K562 (cell line): ENCODE measurements around the gene IRF8. TPM values are rescaled to one million over a fixed set of nuclear protein-coding genes. Genes with fewer than 3 reads are reported as not detected.

ENCODE experiments used
- ATAC-seq: fragments of 200-7000 bp; cut with Tn5 transposase; 3 replicates; pipeline ENCODE4 v1.9.1; 2020; ENCODE audit warnings: moderate library complexity
- BruUV-seq: library from RNA; stranded (reverse); fragments of 400-500 nt; replicated peaks from 2 replicates; lab custom pipeline; 2021; lab: Mats Ljungman, UMichigan
- CTCF ChIA-PET: fragments of 300-600 bp; formaldehyde crosslinking; extraction: SDS; loops from one replicate; lab custom pipeline; 2021; ENCODE audit warnings: low intra/inter-chr PET ratio; lab: Yijun Ruan, JAX
- POLR2A ChIA-PET: fragments of 300-600, 350-650 bp; sonication (Branson Sonifier 250); formaldehyde crosslinking; extraction: SDS; loops from one replicate; lab custom pipeline; 2021; ENCODE audit warnings: antibody characterized with exemption, inconsistent platforms; lab: Yijun Ruan, JAX
- DNase-seq, 4 experiments: peaks; one replicate each; pipeline versions ENCODE4 v3.0.0 to v3.0.0-alpha.2; 2011 to 2018; ENCODE audit warnings: low spot score in 3 of 4, mixed read lengths in 3 of 4; ENCODE audit errors: extremely low read depth in 1 of 4
- FAIRE-seq: peaks from 2 replicates; lab custom pipeline; 2011; peaks lifted over from hg19 to GRCh38; lab: Jason Lieb, UNC
- H2AFZ ChIP-seq: 2 replicates; pipeline ENCODE4 v1.6.0; 2011; ENCODE audit warnings: low read depth, low read length, control low read depth, inconsistent platforms
- H3K27ac ChIP-seq: fragments of 200-600 bp; 3 replicates; pipeline ENCODE4 v1.8.0; 2011; ENCODE audit warnings: low read depth, mild to moderate bottlenecking, control low read depth, inconsistent platforms, low read length, moderate library complexity, mixed read lengths; ENCODE audit errors: extremely low read depth
- H3K27me3 ChIP-seq, 2 experiments: fragments of 300-600 bp in 1 of 2; 2 replicates in 1 of 2; 3 replicates in 1 of 2; pipeline versions ENCODE4 v1.6.0 to v1.8.0; 2011; ENCODE audit warnings: inconsistent platforms in 2 of 2, low read length in 2 of 2, mild to moderate bottlenecking in 1 of 2, mixed read lengths in 1 of 2, moderate library complexity in 1 of 2; ENCODE audit not compliant: control insufficient read depth in 2 of 2, insufficient read depth in 2 of 2
- H3K36me3 ChIP-seq: fragments of 300-600 bp; 3 replicates; pipeline ENCODE4 v1.8.0; 2011; ENCODE audit warnings: mild to moderate bottlenecking, low read length, inconsistent platforms; ENCODE audit not compliant: control insufficient read depth, insufficient read depth
- H3K4me1 ChIP-seq, 2 experiments: fragments of 200-600 bp in 1 of 2; replicated peaks in 1 of 2; 2 replicates in 1 of 2; 3 replicates in 1 of 2; pipeline versions ENCODE4 v1.5.1 to v1.8.0; 2011; ENCODE audit warnings: inconsistent platforms in 2 of 2, low read length in 2 of 2, mild to moderate bottlenecking in 1 of 2, mixed read lengths in 1 of 2, moderate library complexity in 1 of 2; ENCODE audit not compliant: control insufficient read depth in 2 of 2, insufficient read depth in 2 of 2
- H3K4me2 ChIP-seq: 2 replicates; pipeline ENCODE4 v1.6.1; 2011; ENCODE audit warnings: low read length, control low read depth, inconsistent platforms, mixed read lengths; ENCODE audit not compliant: insufficient read depth
- H3K4me3 ChIP-seq: fragments of 200-600 bp; sonication (generic), shearing (Covaris generic); 2 replicates; pipeline ENCODE4 v1.5.1; 2016; ENCODE audit warnings: control low read depth, inconsistent platforms
- H3K79me2 ChIP-seq: fragments of 200-600 bp; 3 replicates; pipeline ENCODE4 v1.8.0; 2011; ENCODE audit warnings: low read length, inconsistent platforms; ENCODE audit not compliant: control insufficient read depth, insufficient read depth
- H3K9ac ChIP-seq, 2 experiments: 2 replicates each; pipeline versions ENCODE4 v1.6.0 to v1.6.1; 2011; ENCODE audit warnings: low read depth in 2 of 2, low read length in 2 of 2, control low read depth in 1 of 2, inconsistent platforms in 1 of 2, mild to moderate bottlenecking in 1 of 2, mixed read lengths in 1 of 2; ENCODE audit not compliant: insufficient read depth in 1 of 2
- H3K9me1 ChIP-seq: one replicate; pipeline ENCODE4 v1.6.0; 2011; ENCODE audit warnings: inconsistent platforms, mild to moderate bottlenecking, low read length, moderate library complexity; ENCODE audit not compliant: control insufficient read depth, insufficient read depth
- H3K9me3 ChIP-seq: replicated peaks from 2 replicates; pipeline ENCODE4 v1.5.1; 2011; ENCODE audit warnings: low read depth, low read length, inconsistent platforms; ENCODE audit not compliant: control insufficient read depth, insufficient read depth
- H4K20me1 ChIP-seq: replicated peaks from 2 replicates; pipeline ENCODE4 v1.6.1; 2011; ENCODE audit warnings: low read length, inconsistent platforms, mixed read lengths; ENCODE audit not compliant: control insufficient read depth, insufficient read depth
- ETV6 ChIP-seq, 3 experiments: fragments of 150-350 bp in 1 of 3; sonication (generic) in 1 of 3; formaldehyde crosslinking in 1 of 3; IDR thresholded peaks; 2 replicates each; pipeline versions ENCODE4 v1.6.1 to v1.8.0; 2014 to 2022; ENCODE audit warnings: borderline replicate concordance in 2 of 3, low read depth in 2 of 3, antibody characterized with exemption in 1 of 3, low read length in 1 of 3, mild to moderate bottlenecking in 1 of 3, missing genetic modification reagents in 1 of 3
- MAFF ChIP-seq: IDR thresholded peaks from 2 replicates; pipeline ENCODE4 v1.6.1; 2012; ENCODE audit warnings: low read length, improper control_type of control experiment
- MAFG ChIP-seq: fragments of 450-650 bp; conservative IDR thresholded peaks from 2 replicates; pipeline ENCODE4 v1.6.1; 2016; ENCODE audit warnings: missing genetic modification characterization, missing compliant biosample characterization
- MYBL2 ChIP-seq, 2 experiments: fragments of 450-650 bp in 1 of 2; sonication (generic) in 1 of 2; formaldehyde crosslinking in 1 of 2; IDR thresholded peaks; 2 replicates each; pipeline versions ENCODE4 v1.6.1 to v1.8.1; 2017 to 2022; ENCODE audit warnings: borderline replicate concordance in 1 of 2, inconsistent platforms in 1 of 2, low read depth in 1 of 2, mild to moderate bottlenecking in 1 of 2, missing genetic modification reagents in 1 of 2, moderate library complexity in 1 of 2
- NFATC3 ChIP-seq: fragments of 450-650 bp; IDR thresholded peaks from 2 replicates; pipeline ENCODE4 v1.6.1; 2017; ENCODE audit warnings: mild to moderate bottlenecking
- NR2C1 ChIP-seq, 2 experiments: fragments of 450-650 bp; IDR thresholded peaks; 2 replicates each; pipeline ENCODE4 v1.6.1; 2017; ENCODE audit warnings: mild to moderate bottlenecking in 2 of 2, antibody characterized with exemption in 1 of 2, inconsistent platforms in 1 of 2, missing compliant biosample characterization in 1 of 2, missing genetic modification characterization in 1 of 2
- PHF20 ChIP-seq: fragments of 450-650 bp; IDR thresholded peaks from 2 replicates; pipeline ENCODE4 v1.6.1; 2018; ENCODE audit not compliant: partially characterized antibody
- RREB1 ChIP-seq: fragments of 250-450 bp; sonication (Bioruptor Pico); IDR thresholded peaks from 2 replicates; pipeline ENCODE4 v1.4.0; 2020
- SRSF9 ChIP-seq: fragments of 200-400 bp; formaldehyde crosslinking; IDR thresholded peaks from 2 replicates; pipeline ENCODE4 v1.6.1; 2017; ENCODE audit warnings: low read depth, low read length, borderline replicate concordance
- ZBTB17 ChIP-seq: fragments of 450-650 bp; formaldehyde crosslinking; IDR thresholded peaks from 2 replicates; pipeline ENCODE4 v1.4.0; 2020; ENCODE audit warnings: mild to moderate bottlenecking
- ZNF133 ChIP-seq: fragments of 250-450 bp; sonication (Bioruptor Pico); IDR thresholded peaks from 2 replicates; pipeline ENCODE4 v1.4.0; 2020; ENCODE audit warnings: mild to moderate bottlenecking
- ZNF165 ChIP-seq: fragments of 250-450 bp; sonication (Bioruptor Pico); IDR thresholded peaks from 2 replicates; pipeline ENCODE4 v1.4.0; 2020; ENCODE audit warnings: borderline replicate concordance
- ZNF253 ChIP-seq: fragments of 250-450 bp; sonication (Bioruptor Pico); conservative IDR thresholded peaks from 2 replicates; pipeline ENCODE4 v1.6.1; 2021; ENCODE audit warnings: mild to moderate bottlenecking
- ZSCAN29 ChIP-seq: fragments of 450-650 bp; IDR thresholded peaks from 2 replicates; pipeline ENCODE4 v1.6.1; 2017
- WGBS: fragments of 100-300 bp; shearing (Covaris generic); methylation state at CpG from one replicate; pipeline ENCODE4 v1.1.6; 2016; ENCODE audit warnings: low coverage, mixed read lengths; ENCODE audit not compliant: insufficient coverage; ENCODE audit errors: missing lambda C conversion rate; 5-methylcytosine and 5-hydroxymethylcytosine counted together
- in situ Hi-C: fragments of 300-500 bp; cut with MboI; formaldehyde crosslinking; loops from 4 replicates; pipeline ENCODE4 v1.15.0; 2018; ENCODE audit warnings: inconsistent platforms, mixed read lengths
- intact Hi-C: fragments of 100-400 bp; cut with micrococcal nuclease; formaldehyde crosslinking; loops from 2 replicates; pipeline ENCODE4 v1.14.2; 2022
- polyA plus RNA-seq, 8 experiments: library from polyadenylated mRNA; depleted of rRNA in 4 of 8; stranded (reverse) in 5 of 8; unstranded in 3 of 8; fragments of >200 nt; fragmentation: Nextera tagmentation in 2 of 8; fragmentation: Illumina TruSeq in 1 of 8; extraction: Ambion mirVana in 2 of 8; extraction: Trizol in 1 of 8; gene quantifications; 2 replicates each; pipeline versions ENCODE4 v1.2.1 to v1.2.3, GENCODE V29; 2011 to 2014; ENCODE audit warnings: inconsistent platforms in 1 of 8, missing spikeins in 1 of 8
- total RNA-seq, 7 experiments: library from RNA; depleted of rRNA in 6 of 7; stranded (reverse); fragments of >200 nt in 6 of 7; fragmentation: Illumina TruSeq in 2 of 7; extraction: Trizol in 2 of 7; gene quantifications; 2 replicates each; pipeline versions ENCODE4 v1.2.1 to v1.2.3, GENCODE V29; 2011 to 2021; ENCODE audit warnings: low replicate concordance in 1 of 7
- TF ChIP-seq, protein P1 (sequence below): sonication (generic); formaldehyde crosslinking; IDR thresholded peaks from 2 replicates; pipeline ENCODE4 v1.9.0; 2022; ENCODE audit warnings: mild to moderate bottlenecking, missing genetic modification reagents

The IRF8 gene
- total and polyA plus RNA-seq, 9 of the 15 experiments (the other 6 are each of a cell fraction or from before 2014, with no cell fraction given), result 0.01 to 0.98 TPM; not detected in 7

DNA sequence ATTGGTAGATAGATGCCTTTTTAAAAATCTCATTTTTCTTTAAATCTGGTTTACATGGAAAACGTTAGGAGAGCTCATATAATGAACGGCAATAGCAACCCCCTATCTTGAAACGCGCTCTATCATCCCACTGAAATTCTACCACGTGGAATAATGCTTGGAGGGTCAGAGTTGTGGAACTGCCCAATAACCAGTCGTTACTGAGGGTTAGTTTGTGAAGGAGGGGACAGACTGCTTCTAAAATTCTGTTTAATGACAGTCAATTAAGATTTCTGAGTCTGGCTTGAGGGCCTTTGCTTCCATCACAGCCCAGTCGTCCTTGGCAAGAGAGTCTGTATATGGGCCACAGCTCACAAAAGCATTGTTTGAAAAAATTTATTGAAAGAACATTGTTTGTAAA lies 482 bp downstream of the IRF8 start (continued):
- TF ChIP-seq MAFG (tag) (no peak), PHF20 (no peak), ZSCAN29 (no peak), ZNF253 (CRISPR knock-in tag) (no peak)
- TF ChIP-seq, protein P1, sequence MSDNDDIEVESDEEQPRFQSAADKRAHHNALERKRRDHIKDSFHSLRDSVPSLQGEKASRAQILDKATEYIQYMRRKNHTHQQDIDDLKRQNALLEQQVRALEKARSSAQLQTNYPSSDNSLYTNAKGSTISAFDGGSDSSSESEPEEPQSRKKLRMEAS (CRISPR knock-in tag), result no peak

DNA sequence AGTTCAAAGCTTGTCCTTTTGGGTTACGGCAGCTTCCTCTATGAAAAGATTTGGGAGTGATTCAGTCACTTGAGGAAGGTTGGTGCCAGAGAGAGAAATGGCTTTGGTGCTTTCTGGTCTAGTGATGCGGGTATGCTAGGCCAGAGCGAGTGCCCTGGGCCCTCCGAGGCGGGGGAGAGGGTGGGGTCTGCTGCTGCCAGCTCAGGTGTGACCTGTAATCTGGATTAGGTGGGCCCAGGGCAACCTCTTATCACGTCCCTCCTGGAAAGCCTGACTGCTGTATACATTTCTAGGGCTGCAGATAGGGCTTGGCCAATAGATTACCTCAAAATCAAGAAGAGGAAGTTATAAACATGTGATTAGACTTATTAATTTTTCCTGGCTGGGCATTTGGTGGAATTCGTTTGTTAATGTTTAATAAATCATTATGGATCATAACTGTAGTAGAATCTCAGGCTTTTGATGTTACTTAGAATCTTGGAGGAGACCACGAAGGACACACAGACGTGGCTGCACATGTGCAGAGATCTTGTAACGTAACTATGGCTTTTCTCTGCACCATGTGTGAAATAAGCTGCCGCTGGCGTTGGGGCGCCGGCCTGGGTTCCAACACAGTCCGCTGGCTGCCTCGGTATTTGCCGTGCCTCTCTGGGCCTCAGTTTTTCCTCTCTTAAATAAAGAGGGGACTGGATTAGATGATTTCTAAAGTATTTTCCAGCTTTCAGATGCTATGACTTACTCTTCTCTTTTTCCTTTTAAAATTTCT lies 1.2 kb downstream of the IRF8 start:
- no TSS peak for BruUV-seq
- Histone ChIP-seq H3K27me3 (peaks cover 62 to 83% of the 10 kb centered on the region in 2 experiments), H3K36me3 (no peaks in the 10 kb centered on the region), H3K9ac (no peak overlapping the region), H3K9me1 (no peaks in the 10 kb centered on the region), H3K4me2 (no peak overlapping the region), H3K79me2 (no peaks in the 10 kb centered on the region), H4K20me1 (peaks cover 5% of the 10 kb centered on the region), H3K4me1 (peaks cover 0 to 9% of the 10 kb centered on the region in 2 experiments; a peak in 1 of 5 replicates), H2AFZ (no peak overlapping the region), H3K4me3 (no peak overlapping the region), H3K9me3 (no peaks in the 10 kb centered on the region), H3K27ac (no peak overlapping the region)
- FAIRE-seq (no peak), ATAC-seq (no peak), DNase-seq (no peak)
- CTCF ChIA-PET, result no interaction called here
- POLR2A ChIA-PET, result no interaction called here
- in situ Hi-C loops, result no loop called here
- intact Hi-C loops, result no loop called here
- under 1% methylated on average over 17 of the region's 17 CpGs for WGBS
- TF ChIP-seq ETV6 (IDR thresholded peaks at IDR 0.05; ENCODE audit: borderline replicate concordance in 1 of 2, low read depth in 2 of 2, low read length in 1 of 2) (no peak), ETV6 (CRISPR knock-in tag; IDR thresholded peaks at IDR 0.05; ENCODE audit: borderline replicate concordance) (no peak), MYBL2 (IDR thresholded peaks at IDR 0.05; ENCODE audit: low read depth) (no peak), MYBL2 (CRISPR knock-in tag; IDR thresholded peaks at IDR 0.05; ENCODE audit: borderline replicate concordance) (no peak), RREB1 (CRISPR knock-in tag) (no peak), NFATC3 (no peak), NR2C1 (IDR thresholded peaks at IDR 0.05) (no peak), NR2C1 (tag; IDR thresholded peaks at IDR 0.05) (no peak), ZNF133 (CRISPR knock-in tag) (no peak), MAFF (no peak), ZNF165 (no peak), ZBTB17 (no peak), SRSF9 (no peak)
